HepG2 (cell line): ENCODE data around the gene FN1. TPM values are rescaled to one million over a fixed set of nuclear protein-coding genes. Genes with fewer than 3 reads are reported as not detected.

Source experiments
- ARNT2 ChIP-seq: sonication (generic); formaldehyde crosslinking; IDR thresholded peaks from 2 replicates; pipeline ENCODE4 v1.8.0; 2022; ENCODE audit warnings: mild to moderate bottlenecking, low read depth, missing genetic modification reagents, moderate library complexity
- FLYWCH1 ChIP-seq: sonication (generic); formaldehyde crosslinking; IDR thresholded peaks from 2 replicates; pipeline ENCODE4 v1.8.1; 2023; ENCODE audit warnings: mild to moderate bottlenecking, missing genetic modification reagents
- HOXA9 ChIP-seq: sonication (generic); formaldehyde crosslinking; IDR thresholded peaks from 2 replicates; pipeline ENCODE4 v1.8.1; 2022; ENCODE audit warnings: missing genetic modification reagents, mild to moderate bottlenecking, moderate library complexity, borderline replicate concordance
- NR2F2 ChIP-seq: IDR thresholded peaks from 2 replicates; pipeline ENCODE4 v1.6.1; 2012; ENCODE audit warnings: low read depth, inconsistent platforms, borderline replicate concordance
- POLR2AphosphoS2 ChIP-seq: IDR thresholded peaks from 2 replicates; pipeline ENCODE4 v1.6.1; 2011; ENCODE audit warnings: low read depth, low read length, improper control_type of control experiment
- POLR2G ChIP-seq: fragments of 200-400 bp; formaldehyde crosslinking; IDR thresholded peaks from 2 replicates; pipeline ENCODE4 v1.6.1; 2018; ENCODE audit warnings: mild to moderate bottlenecking, low read depth, low read length, moderate library complexity
- TEF ChIP-seq: sonication (generic); formaldehyde crosslinking; IDR thresholded peaks from 2 replicates; pipeline ENCODE4 v1.5.0; 2020; ENCODE audit warnings: missing genetic modification reagents
- ZMYM4 ChIP-seq: sonication (generic); formaldehyde crosslinking; IDR thresholded peaks from 2 replicates; pipeline ENCODE4 v1.8.1; 2023; ENCODE audit warnings: mild to moderate bottlenecking, missing genetic modification reagents
- ZNF124 ChIP-seq: sonication (generic); formaldehyde crosslinking; IDR thresholded peaks from 2 replicates; pipeline ENCODE4 v1.4.0; 2020; ENCODE audit warnings: missing genetic modification reagents
- ZNF350 ChIP-seq: sonication (generic); formaldehyde crosslinking; IDR thresholded peaks from 2 replicates; pipeline ENCODE4 v1.4.0; 2020; ENCODE audit warnings: mild to moderate bottlenecking, low read depth, missing genetic modification reagents, borderline replicate concordance
- ZNF547 ChIP-seq: sonication (generic); formaldehyde crosslinking; IDR thresholded peaks from 2 replicates; pipeline ENCODE4 v1.5.1; 2020; ENCODE audit warnings: mild to moderate bottlenecking, missing genetic modification reagents
- ZSCAN5A ChIP-seq: sonication (generic); formaldehyde crosslinking; IDR thresholded peaks from 2 replicates; pipeline ENCODE4 v1.8.0; 2022; ENCODE audit warnings: mild to moderate bottlenecking, missing genetic modification reagents, borderline replicate concordance
- polyA plus RNA-seq, 8 experiments: library from polyadenylated mRNA; depleted of rRNA in 3 of 8; stranded (reverse) in 7 of 8; unstranded in 1 of 8; fragments of >200 nt; fragmentation: Illumina TruSeq in 4 of 8; extraction: Trizol in 4 of 8; gene quantifications; 2 replicates each; pipeline versions ENCODE4 v1.2.1 to v1.2.3, GENCODE V29; 2011 to 2016; ENCODE audit warnings: low read depth in 4 of 8, missing spikeins in 1 of 8, mixed read lengths in 1 of 8; ENCODE audit not compliant: insufficient read depth in 1 of 8
- total RNA-seq, 5 experiments: library from RNA; depleted of rRNA; stranded (reverse); fragments of >200 nt; fragmentation: Illumina TruSeq; extraction: Trizol; gene quantifications; 2 replicates each; pipeline ENCODE4 v1.2.3, GENCODE V29; 2016; ENCODE audit warnings: low read depth in 1 of 5

Gene FN1
- total and polyA plus RNA-seq, 2 of the 13 experiments (the other 11 are each of a cell fraction or from before 2014, with no cell fraction given), result 1,847 to 6,471 TPM

DNA sequence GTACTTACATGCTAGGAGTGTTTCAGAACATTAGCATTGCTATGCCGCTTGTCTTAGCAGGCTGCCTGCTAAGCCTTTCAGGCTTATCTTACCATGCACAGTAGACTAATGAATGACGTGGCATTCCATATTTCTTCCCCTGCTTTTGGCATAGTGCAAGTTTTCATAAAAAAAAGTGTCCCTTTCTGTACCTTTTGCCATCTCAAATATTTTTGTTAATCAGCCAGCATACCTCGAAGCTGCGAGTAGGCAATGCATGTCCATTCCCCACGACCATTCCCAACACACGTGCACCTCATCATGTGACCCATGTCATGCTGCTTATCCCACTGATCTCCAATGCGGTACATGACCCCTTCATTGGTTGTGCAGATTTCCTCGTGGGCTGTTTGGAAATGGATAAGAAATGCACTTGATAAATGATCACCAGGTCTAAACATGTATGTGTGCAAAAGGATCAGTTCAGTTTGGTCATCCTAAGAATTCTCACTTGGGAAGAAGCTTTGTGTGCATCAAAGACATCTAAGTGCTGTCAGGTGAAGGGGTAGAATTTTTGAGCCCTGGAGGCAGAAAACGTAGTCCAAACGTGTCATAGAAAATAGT is 13.9 kb downstream of the FN1 start (continued):
- TF ChIP-seq ZSCAN5A (CRISPR knock-in tag), result no peak
- peak; percentile 76 for TF ChIP-seq POLR2G
- TF ChIP-seq ZMYM4 (CRISPR knock-in tag), result peak; percentile 48; the same call in 1 of the 2 replicates
- TF ChIP-seq TEF, result no peak
- no peak for TF ChIP-seq ZNF350 (CRISPR knock-in tag)
- TF ChIP-seq ARNT2 (CRISPR knock-in tag), result peak; percentile 32; the same call in 1 of the 2 replicates
- TF ChIP-seq ZNF124 (CRISPR knock-in tag), result 0 out of 2 replicates have a peak, but pooled peaks have one; percentile 47
- peak; percentile 59; the same call in 1 of the 2 replicates for TF ChIP-seq ZNF547
- 0 out of 2 replicates have a peak, but pooled peaks have one; percentile 37 for TF ChIP-seq FLYWCH1 (CRISPR knock-in tag)
- TF ChIP-seq HOXA9 (CRISPR knock-in tag), result peak; percentile 84; the same call in 1 of the 2 replicates
- TF ChIP-seq POLR2AphosphoS2, result peak; percentile 32; the same call in 1 of the 2 replicates
- TF ChIP-seq NR2F2, result peak; percentile 45; the same call in 1 of the 2 replicates
